ENCODE results near the gene TBPL2.
"Not testable (repeated sequence)": the region's sequence is repeated elsewhere in the genome, so short reads cannot be mapped to it uniquely, and the experiment has no call there.

The TBPL2 gene

DNA sequence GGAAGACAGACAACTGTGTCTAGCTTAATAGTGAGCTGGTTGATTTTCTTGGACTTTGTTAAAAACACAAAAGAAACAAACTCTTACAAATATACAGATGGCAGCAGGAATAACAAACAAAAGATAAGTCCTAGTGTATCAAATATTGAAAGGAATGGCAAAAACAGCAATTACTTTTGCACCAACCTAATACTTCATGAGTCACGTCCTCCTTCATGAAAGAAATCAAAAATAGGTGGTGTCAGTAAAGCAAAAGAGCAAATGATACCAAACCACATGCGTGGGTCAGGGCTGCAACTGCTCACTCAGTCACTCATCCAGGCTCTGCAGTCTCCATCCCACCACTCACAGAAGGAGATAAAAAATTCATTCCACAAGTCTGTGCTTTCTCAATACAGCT, 40.6 kb downstream of the TBPL2 start:
- no peak for DNase-seq

DNA sequence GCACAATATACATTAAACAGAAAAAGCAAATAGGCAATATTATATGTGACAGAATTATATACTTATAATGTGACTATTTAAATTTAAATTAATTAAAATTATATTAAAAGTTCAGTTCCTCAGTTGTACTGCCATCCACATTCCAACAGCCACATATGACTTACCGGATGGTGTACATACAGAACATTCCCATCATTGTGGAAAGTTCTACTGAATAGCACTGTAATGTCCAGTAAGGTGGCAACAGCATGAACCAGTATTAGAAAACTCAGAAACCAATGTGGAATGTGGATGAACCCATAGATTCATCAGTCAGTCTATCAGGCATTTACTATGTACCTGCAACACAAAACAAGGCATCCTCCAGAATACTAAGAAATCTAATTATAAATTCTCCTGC, 41.2 kb downstream of the TBPL2 start:
- no peak for DNase-seq

DNA sequence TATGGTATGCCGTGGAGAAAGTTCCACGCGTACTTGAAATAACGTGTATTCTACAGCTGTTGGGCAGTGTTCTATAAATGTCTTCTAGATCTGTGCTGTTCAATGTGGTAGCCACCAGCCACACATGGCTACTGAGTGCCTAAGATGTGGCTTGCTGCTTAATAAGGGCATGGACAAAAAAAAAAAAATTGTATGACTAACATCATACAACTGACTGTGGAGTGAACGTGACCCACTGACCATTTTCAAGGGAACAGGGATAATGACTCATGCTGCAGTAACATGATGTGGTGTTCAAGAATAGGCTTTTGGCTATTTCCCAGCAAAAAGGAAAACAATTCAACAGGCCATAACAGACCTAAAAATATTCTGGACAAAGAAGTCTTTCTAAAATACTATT, 41.7 kb downstream of the TBPL2 start:
- no peak for DNase-seq

DNA sequence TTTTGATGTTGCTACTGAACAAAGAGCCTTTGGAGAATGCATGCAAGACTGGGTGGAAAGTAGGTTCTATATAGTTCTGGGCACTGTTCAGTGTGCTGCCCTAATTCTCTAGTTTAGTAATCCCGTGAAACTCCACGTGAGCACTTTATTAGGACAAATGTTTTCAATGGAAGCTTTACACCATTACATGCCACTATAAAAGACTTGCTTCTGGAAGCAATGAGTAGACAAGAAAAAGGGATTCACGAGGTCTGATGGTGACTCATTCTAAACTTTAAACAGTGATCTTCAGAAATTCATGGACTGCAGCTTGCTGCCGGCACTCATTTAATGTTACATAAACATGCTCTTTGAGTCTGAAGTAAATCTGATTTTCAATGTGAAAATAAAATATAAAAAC, 51.1 kb downstream of the TBPL2 start:
- no peak for DNase-seq

DNA sequence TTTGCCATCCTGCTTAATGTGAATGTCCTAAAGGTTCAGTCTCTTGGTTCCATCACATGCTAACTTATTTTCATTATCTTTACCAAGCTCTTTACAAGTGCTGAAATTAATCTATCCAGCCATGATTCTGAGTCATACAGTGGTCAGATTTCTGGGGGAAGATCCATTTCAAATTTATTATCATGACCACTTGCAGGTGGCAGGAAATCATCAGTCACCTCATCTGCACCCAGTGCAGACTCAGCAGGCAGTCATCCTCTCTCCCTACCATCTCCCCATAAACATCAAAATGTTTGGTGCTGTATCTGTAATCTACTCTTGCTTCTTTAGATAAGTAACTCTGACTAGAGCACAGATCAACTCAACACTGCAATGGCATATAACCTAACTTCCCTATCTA, 52.3 kb downstream of the TBPL2 start:
- DNase-seq = no peak

DNA sequence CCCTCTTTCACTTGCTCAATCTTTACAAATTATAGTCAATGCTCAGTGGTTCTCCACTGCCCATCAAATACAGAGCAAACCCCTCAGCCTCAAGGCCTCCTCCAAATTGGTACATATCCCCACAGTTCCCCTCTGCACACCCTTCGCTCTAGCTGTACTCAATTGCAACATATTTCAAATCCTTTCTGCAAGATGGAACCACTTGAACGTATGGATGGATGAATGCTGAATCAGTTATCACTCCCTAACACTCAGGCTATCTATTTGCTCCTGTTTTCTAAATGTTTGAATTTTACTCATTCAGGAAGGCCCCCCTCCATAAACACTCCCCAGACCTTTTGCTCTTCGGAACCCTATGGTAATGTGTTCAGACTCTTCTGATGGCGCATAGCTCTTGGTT, 53.3 kb downstream of the TBPL2 start:
- no peak for DNase-seq

DNA sequence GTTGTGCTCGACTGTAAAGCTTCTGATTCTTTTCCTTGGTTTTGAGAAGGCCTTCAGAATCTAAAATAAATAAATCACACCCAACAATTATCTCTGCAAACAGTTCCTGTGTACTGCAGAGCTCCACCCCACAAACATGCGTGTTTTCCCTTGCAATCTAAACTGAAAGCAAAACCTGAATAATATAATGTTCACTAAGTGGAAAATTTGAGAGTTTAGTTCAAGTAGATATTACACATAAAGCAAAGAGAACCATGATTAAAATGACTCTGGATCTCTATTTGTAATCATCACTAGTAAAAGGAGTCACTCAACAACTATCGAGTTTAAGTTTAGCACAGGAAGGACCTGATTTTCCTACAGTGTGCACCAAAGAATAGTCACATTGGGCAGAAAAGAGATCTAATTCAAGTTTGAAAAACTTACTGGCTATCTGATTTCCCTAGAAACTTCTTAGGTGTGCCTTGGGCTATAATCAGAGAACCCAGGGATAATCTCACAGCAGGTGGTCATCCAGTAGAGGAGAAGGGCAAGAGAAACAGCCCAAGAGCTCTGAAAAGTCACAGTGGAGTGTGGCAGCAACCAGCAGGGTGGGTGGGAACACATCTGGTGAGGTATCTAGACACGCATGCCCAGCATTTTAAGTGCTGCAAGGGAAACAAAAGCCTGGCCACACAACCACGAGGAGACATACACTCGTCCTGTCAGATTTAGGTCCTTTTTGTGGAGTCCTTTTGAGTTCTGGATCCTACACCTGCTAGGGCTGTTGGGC, 54.2 kb downstream of the TBPL2 start:
- peak; percentile 39 for DNase-seq

DNA sequence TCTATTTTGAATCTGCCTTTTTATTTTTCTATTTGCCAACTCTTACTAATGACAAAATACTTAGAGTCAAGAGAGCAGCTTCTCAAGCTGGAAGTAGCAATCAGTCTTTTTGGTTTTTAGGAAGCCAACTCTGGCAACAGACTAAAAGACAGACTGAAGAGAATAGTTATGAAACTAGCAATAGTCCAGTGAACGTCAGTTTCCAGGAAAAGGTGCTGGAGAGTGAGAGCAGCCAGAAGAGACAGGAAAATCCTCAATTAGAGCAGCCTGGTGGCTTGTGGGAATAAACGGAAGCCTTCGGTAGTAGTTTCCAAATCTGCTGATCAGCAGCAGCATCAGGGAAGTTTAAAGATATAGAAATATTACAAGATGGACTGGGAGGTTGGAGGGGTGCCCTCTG, 55.9 kb downstream of the TBPL2 start:
- no peak for DNase-seq

DNA sequence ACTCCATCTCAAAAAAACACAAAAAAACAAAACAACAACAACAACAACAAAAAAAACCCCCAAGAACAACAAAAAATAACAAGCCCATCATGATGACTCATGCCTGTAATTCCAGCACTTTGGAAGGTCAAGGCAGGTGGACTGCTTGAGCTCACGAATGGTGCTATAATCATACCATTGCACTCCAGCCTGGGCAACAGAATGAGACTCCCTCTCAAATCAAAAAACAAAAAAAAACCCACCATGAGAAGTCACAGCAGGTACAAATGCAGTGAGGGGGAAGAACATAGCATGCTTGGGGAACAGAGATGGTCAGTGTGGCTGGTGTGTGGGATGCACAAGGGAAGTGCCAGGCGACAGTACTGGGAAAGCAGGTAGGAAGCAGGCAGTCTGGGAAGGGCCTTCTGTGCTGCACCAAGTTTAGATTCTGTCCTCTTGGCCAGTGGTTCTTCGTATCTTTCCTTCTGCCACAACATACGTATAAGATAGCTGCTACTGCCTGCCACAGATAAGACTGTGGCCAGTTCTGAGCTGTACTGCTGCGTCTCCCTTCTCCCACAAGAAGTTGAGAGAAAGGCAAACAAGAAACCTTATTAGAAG, 56.8 kb downstream of the TBPL2 start:
- DNase-seq = no peak

DNA sequence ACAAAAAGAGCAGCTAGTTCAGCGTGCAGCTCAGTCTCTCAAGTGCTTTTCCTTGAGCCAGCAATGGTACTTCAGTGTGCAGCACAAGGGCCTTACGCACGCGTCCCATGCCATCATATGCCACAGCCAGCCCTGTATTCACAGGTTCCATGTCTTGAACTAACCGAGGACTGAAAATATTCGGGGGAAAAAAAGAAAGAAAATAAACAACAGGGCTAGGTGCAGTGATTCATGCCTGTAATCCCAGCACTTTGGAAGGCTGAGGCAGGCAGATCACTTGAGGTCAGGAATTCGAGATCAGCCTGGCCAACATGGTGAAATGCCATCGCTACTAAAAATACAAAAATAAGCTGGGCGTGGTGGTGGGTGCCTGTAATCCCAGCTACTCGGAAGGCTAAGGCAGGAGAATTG, 57.4 kb downstream of the TBPL2 start:
- DNase-seq = not testable (repeated sequence)

DNA sequence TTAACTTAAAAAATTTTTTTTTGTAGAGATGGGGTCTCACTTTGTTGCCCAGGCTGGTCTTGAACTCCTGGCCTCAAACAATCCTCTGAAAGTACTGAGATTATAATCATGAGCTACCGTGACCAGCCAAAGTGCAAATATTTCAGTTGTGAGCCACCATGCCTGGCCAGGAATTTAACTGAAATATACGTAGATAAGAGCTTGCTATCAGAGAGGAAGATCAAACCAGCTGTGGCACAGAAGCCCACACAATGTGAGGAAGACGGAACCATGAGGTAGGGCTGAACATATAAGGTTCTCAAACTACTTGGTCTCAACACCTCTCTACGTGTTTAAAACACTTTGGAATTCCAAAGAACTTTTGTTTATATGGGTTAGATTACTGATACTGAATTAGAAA, 57.9 kb downstream of the TBPL2 start:
- no peak for DNase-seq

DNA sequence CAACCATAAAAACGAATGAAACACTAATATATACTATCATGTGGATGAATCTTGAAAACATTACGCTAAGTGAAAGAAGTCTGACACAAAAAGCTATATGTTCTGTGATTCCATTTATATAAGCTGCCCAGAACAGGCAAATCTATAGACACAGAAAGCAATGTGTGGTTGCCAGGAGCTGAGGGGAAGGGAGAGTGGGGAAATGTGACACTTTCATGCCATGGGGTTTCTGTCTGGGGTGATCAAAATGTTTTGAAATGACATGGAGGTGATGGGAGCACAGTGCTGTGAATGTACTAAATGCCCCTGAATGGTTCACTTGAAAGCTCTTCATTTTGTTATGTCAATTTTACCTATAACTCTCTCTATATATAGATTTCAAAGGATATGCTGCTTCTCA, 58.9 kb downstream of the TBPL2 start:
- no peak for DNase-seq

DNA sequence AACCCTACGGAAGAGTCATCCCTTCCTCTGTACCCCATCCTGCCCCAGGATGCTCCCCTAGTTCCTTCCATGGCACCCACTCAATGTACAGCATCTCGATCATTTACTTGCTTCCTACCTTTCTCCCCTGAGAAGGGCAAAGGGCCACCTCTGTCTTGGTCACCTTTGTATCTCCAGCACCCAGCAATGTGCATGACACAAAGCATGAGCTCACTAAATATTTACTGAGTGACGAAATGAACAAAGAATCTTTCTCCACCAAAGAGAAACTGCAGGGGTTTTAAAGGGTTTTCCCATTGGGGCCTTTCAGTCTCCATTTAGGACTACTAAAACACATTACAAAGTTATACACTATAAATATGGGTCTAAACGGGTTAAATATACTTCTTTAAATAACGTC, 59.4 kb downstream of the TBPL2 start:
- no peak for DNase-seq

DNA sequence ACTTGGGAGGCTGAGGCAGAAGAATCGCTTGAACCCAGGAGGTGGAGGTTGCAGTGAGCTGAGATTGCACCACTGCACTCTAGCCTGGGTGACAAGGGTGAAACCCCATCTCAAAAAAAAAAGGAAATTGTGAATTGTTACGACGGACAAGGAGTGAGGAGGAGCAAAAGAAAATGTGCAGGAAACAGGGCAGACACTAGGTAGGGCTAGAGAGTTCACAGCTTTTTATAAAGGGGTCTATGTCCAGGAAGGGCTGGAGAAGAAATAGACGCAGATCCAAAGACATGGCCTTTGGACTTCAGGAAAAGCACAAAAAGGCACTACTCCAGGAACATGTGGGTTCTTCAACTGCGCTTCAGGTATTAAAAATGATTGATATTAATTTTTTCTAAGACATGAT, 63.2 kb downstream of the TBPL2 start:
- no peak for DNase-seq

DNA sequence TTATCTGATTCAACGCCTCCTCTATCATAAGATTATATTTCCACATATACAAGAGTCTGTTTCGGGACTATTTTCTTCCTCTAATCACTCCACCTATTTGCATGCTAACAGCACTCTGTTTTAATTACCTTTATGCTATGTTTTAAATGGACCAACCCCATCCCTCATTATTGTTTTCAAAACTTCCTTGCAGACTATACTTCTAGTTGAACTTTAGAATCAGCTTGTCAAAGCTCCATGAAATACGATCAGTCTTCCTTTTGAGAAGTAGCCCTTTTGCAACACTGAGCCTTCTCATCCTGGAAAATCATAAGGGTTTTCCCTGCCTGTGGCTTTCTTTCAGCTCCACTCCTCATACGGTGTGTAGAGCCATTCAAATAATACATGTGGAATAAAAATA, 65.6 kb downstream of the TBPL2 start:
- no peak for DNase-seq

DNA sequence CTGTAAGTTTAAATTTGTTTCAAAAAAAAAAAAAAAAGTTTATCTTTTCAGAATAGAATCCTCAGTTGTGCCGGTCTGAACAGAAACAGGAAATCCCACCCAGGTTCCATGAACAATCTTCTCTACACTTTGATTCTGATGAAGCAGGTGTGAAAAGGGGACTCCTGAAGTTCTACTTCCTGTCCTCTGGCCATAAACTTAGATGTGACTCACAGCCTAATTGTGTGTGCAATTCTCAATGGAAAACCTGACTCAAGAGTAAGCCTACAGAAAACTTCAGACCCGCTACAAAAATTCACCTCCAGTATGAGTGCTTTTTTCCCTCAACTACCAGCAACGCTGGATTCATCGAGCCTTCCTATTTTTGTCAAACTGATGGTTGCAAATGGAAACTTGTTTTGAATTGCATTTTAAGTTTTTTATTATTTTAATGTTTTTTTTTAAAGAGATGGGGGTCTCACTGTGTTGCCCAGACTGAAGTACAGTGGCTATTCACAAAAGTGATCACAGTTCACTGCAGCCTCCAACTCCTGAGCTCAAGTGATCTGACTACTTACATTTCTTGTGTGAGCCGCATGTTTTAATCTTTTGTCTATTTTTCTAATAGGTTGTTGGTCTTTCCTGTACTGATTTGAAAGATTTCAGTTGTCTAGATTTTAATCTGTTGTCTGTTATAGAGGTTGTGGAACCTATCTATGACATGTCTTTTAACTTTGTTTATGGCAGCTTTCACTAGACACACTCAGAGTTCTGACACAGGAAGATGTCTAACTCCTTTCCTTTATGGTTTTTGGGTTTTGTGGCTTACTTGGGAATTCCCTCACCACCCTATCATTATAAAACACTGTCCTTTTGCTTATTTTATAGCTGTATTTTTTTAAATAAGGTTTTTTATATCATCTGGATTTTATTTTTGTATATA, 66.4 kb downstream of the TBPL2 start:
- peak; percentile 80 for DNase-seq

DNA sequence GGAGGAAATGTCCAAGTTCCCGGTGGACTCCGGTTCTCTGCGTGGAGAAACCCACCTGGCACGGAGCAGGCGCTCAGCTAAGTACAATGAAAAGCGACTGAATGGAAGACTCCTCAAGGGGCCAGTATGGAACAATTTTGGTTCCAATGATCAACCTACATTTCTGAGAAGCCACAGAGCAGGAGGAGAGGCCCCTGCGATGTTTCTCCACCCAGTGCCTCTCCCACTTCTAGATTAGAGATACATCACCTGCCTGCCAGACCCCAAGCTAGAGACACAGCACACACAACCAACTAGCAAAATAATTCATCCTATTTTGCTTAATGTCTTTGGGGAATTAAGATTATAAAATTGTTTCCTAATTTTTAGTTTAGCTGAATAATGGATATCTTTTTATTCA, 67.6 kb downstream of the TBPL2 start:
- no peak for DNase-seq

DNA sequence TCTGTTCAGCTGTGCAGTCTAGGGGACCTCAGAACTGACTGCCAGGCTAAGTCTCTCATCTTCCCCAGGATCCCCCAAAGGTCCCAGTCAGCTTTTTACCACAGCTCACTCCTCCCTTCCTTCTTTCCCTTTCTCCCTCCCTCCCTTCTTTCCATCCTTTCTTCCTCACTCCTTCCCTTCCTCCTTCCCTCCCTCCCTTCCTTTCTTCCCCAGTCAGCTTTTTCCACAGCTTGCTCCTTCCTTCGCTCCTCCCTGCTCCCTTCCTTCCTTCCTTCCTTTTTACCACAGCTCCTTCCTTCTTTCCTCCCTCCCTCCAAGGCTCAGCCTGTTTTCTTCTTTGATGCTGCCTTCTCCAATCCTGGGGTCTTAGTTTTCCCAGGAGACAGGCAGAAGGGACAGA, 68.0 kb downstream of the TBPL2 start:
- no peak for DNase-seq

DNA sequence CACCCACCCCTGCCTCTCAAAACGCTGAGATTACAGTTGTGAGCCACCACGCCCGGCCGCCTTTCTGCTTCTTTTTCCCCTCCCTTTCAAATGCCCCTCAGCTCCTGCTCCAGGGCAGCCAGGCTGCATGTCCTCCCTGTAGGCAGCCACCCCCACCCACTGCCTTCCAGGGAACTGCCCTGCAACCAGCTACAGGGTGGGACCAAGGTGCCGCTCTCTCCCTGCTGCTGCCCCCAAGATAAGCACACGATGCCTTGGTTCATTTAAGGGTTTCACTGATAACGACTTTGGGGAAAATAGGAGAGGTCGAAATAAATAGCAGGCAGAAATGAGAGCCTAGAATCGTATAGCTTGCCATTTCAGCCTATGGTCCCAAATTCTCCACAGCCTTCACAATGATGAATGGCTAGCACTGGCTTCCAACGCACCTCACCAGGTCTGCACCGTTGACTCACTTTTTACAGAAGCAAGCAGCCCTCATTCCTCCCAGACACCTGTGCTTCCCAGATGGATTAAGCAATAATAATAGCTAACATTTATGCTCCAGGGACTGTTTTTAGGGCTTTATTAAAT, 69.4 kb downstream of the TBPL2 start:
- DNase-seq = no peak

DNA sequence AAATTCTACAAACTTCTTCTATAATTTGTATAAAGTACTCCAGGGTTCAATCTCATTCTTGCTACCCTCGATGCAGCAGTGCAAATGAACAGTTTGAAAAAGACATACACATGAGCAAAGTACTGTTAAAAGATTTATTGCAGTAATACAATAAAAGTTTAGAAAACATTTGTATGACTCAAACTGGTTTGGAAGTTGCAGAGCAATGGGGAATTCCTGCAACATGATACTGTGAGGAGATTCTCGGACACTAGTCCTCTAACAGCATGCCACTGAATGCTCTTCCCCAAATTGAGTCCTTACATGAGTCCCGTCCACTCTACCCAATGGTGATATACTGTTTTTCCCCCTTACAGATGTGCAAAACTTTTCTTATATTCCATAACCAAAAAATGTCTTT, 74.1 kb downstream of the TBPL2 start:
- no peak for DNase-seq
